H1 (cell line): ENCODE measurements around the gene TBC1D19. TPM values are rescaled to one million over a fixed set of nuclear protein-coding genes. Genes with fewer than 3 reads are reported as not detected.

Experiments
- CTCF ChIA-PET: fragments of 300-600 bp; sonication (Branson Sonifier 250); formaldehyde crosslinking; loops from one replicate; lab custom pipeline; 2021; ENCODE audit not compliant: partially characterized antibody; lab: Charles Lee
- POLR2A ChIA-PET: fragments of 300-600 bp; sonication (Branson Sonifier 250); formaldehyde crosslinking; loops from one replicate; lab custom pipeline; 2021; ENCODE audit warnings: inconsistent platforms; ENCODE audit not compliant: partially characterized antibody; lab: Charles Lee
- DNase-seq, 2 experiments: peaks; one replicate each; pipeline versions ENCODE4 v3.0.0 to v3.0.0-alpha.2; 2010 to 2022; ENCODE audit warnings: low spot score in 2 of 2, low read depth in 1 of 2, mixed read lengths in 1 of 2
- FAIRE-seq: peaks from 2 replicates; lab custom pipeline; 2011; peaks lifted over from hg19 to GRCh38; lab: Jason Lieb, UNC
- H2AFZ ChIP-seq: 2 replicates; pipeline ENCODE4 v1.8.1; 2012; ENCODE audit warnings: low read length, inconsistent platforms
- H2AK5ac ChIP-seq: 2 replicates; pipeline ENCODE4 v1.6.1; 2013; ENCODE audit warnings: low read depth, low read length
- H2BK120ac ChIP-seq: replicated peaks from 2 replicates; pipeline ENCODE3; 2013; ENCODE audit warnings: low read depth, low read length, inconsistent platforms
- H2BK12ac ChIP-seq: 2 replicates; pipeline ENCODE4 v1.6.1; 2013; ENCODE audit warnings: low read depth, low read length
- H2BK15ac ChIP-seq: 2 replicates; pipeline ENCODE4 v1.6.1; 2013; ENCODE audit warnings: low read length
- H2BK20ac ChIP-seq: 2 replicates; pipeline ENCODE4 v1.6.1; 2013; ENCODE audit warnings: low read length
- H2BK5ac ChIP-seq: 2 replicates; pipeline ENCODE4 v1.6.1; 2013; ENCODE audit warnings: low read depth, low read length
- H3K14ac ChIP-seq: 2 replicates; pipeline ENCODE4 v1.6.1; 2013; ENCODE audit warnings: inconsistent platforms; ENCODE audit not compliant: insufficient read length
- H3K18ac ChIP-seq: 2 replicates; pipeline ENCODE4 v1.6.1; 2013; ENCODE audit warnings: low read length; ENCODE audit errors: extremely low read depth
- H3K23ac ChIP-seq: 2 replicates; pipeline ENCODE4 v1.6.1; 2013; ENCODE audit warnings: inconsistent platforms; ENCODE audit not compliant: insufficient read length
- H3K23me2 ChIP-seq: 2 replicates; pipeline ENCODE4 v1.6.1; 2013; ENCODE audit warnings: low read depth, low read length
- H3K27ac ChIP-seq: 2 replicates; pipeline ENCODE4 v1.6.1; 2011; ENCODE audit warnings: low read depth, low read length, inconsistent platforms
- H3K27me3 ChIP-seq, 4 experiments: replicated peaks in 1 of 4; 1 replicate in 1 of 4; 2 replicates in 3 of 4; pipeline versions ENCODE4 v1.6.1 to v1.8.1; 2011 to 2013; ENCODE audit warnings: low read length in 3 of 4, mild to moderate bottlenecking in 3 of 4, inconsistent platforms in 2 of 4, mixed read lengths in 2 of 4, moderate library complexity in 1 of 4; ENCODE audit not compliant: control insufficient read depth in 3 of 4, insufficient read depth in 3 of 4; ENCODE audit errors: extremely low read depth in 1 of 4
- H3K36me3 ChIP-seq, 4 experiments: 2 replicates each; pipeline versions ENCODE4 v1.6.1 to v1.8.1; 2011 to 2013; ENCODE audit warnings: mild to moderate bottlenecking in 4 of 4, low read length in 3 of 4, moderate library complexity in 2 of 4, control low read depth in 1 of 4, inconsistent platforms in 1 of 4; ENCODE audit not compliant: insufficient read depth in 4 of 4, control insufficient read depth in 2 of 4
- H3K4ac ChIP-seq: replicated peaks from 2 replicates; pipeline ENCODE3; 2013; ENCODE audit warnings: low read length, low read depth, mixed read lengths, inconsistent platforms; ENCODE audit not compliant: insufficient read length
- H3K4me1 ChIP-seq, 4 experiments: replicated peaks in 1 of 4; 1 replicate in 1 of 4; 2 replicates in 3 of 4; pipeline versions ENCODE4 v1.6.1 to v1.8.1; 2011 to 2013; ENCODE audit warnings: low read length in 3 of 4, inconsistent platforms in 2 of 4, mixed read lengths in 1 of 4; ENCODE audit not compliant: insufficient read depth in 4 of 4, control insufficient read depth in 3 of 4
- H3K4me2 ChIP-seq, 2 experiments: 2 replicates each; pipeline versions ENCODE4 v1.6.1 to v1.8.1; 2011 to 2013; ENCODE audit warnings: low read depth in 2 of 2, low read length in 2 of 2, control low read depth in 1 of 2, inconsistent platforms in 1 of 2, mild to moderate bottlenecking in 1 of 2; ENCODE audit not compliant: insufficient read depth in 1 of 2
- H3K4me3 ChIP-seq, 4 experiments: fragments of 200-600, 300-600 bp in 1 of 4; sonication (generic), shearing (Covaris generic), sonication (Bioruptor Twin) in 1 of 4; 2 replicates each; pipeline versions ENCODE4 v1.5.1 to v1.8.1; 2011 to 2016; ENCODE audit warnings: low read length in 4 of 4, low read depth in 3 of 4, control low read depth in 2 of 4, inconsistent platforms in 2 of 4, mild to moderate bottlenecking in 2 of 4, mixed read lengths in 1 of 4, moderate library complexity in 1 of 4; ENCODE audit not compliant: insufficient read depth in 2 of 4; ENCODE audit errors: extremely low read depth in 1 of 4
- H3K56ac ChIP-seq: replicated peaks from 2 replicates; pipeline ENCODE3; 2013; ENCODE audit warnings: low read depth, mild to moderate bottlenecking, mixed read lengths, low read length, inconsistent platforms; ENCODE audit not compliant: insufficient read length
- H3K79me1 ChIP-seq: 2 replicates; pipeline ENCODE4 v1.6.1; 2013; ENCODE audit warnings: low read depth, low read length, control low read depth
- H3K79me2 ChIP-seq, 2 experiments: 2 replicates each; pipeline versions ENCODE4 v1.6.1 to v1.8.1; 2012 to 2013; ENCODE audit warnings: low read length in 2 of 2, mild to moderate bottlenecking in 2 of 2, inconsistent platforms in 1 of 2; ENCODE audit not compliant: insufficient read depth in 2 of 2, control insufficient read depth in 1 of 2
- H3K9ac ChIP-seq, 4 experiments: replicated peaks in 1 of 4; 1 replicate in 1 of 4; 2 replicates in 3 of 4; pipeline versions ENCODE4 v1.6.1 to v1.8.1; 2011 to 2013; ENCODE audit warnings: low read depth in 3 of 4, low read length in 3 of 4, control low read depth in 2 of 4, mild to moderate bottlenecking in 2 of 4, moderate library complexity in 2 of 4, inconsistent platforms in 1 of 4; ENCODE audit errors: extremely low read depth in 1 of 4
- H3K9me3 ChIP-seq, 2 experiments: 2 replicates each; pipeline versions ENCODE4 v1.6.1 to v1.8.1; 2012 to 2013; ENCODE audit warnings: mild to moderate bottlenecking in 2 of 2, moderate library complexity in 2 of 2, control low read depth in 1 of 2, inconsistent platforms in 1 of 2, low read depth in 1 of 2, low read length in 1 of 2, mixed read lengths in 1 of 2; ENCODE audit not compliant: insufficient read depth in 2 of 2
- H4K20me1 ChIP-seq, 2 experiments: replicated peaks in 1 of 2; 2 replicates each; pipeline versions ENCODE3 to v1.8.1; 2011 to 2013; ENCODE audit warnings: inconsistent platforms in 2 of 2, low read length in 2 of 2, mild to moderate bottlenecking in 1 of 2; ENCODE audit not compliant: insufficient read depth in 2 of 2, control insufficient read depth in 1 of 2
- H4K5ac ChIP-seq: 2 replicates; pipeline ENCODE4 v1.6.1; 2013; ENCODE audit warnings: low read length, low read depth, mixed read lengths, inconsistent platforms; ENCODE audit not compliant: insufficient read length
- H4K8ac ChIP-seq: 2 replicates; pipeline ENCODE4 v1.8.0; 2013; ENCODE audit warnings: mild to moderate bottlenecking, moderate library complexity, low read length, inconsistent platforms; ENCODE audit not compliant: insufficient read depth; ENCODE audit errors: extremely low read depth
- H4K91ac ChIP-seq: replicated peaks from 2 replicates; pipeline ENCODE3; 2013; ENCODE audit warnings: low read length, mixed read lengths, inconsistent platforms; ENCODE audit not compliant: insufficient read length
- KDM1A ChIP-seq: fragments of 200-600, 300-600 bp; sonication (generic); IDR thresholded peaks from 2 replicates; pipeline ENCODE4 v1.7.1; 2016; ENCODE audit warnings: mild to moderate bottlenecking, low read length, borderline replicate concordance
- RAD21 ChIP-seq, 2 experiments: IDR thresholded peaks in 1 of 2; conservative IDR thresholded peaks in 1 of 2; 2 replicates each; pipeline ENCODE4 v1.6.1; 2011; ENCODE audit warnings: low read depth in 2 of 2, low read length in 2 of 2, improper control_type of control experiment in 1 of 2, inconsistent platforms in 1 of 2, mild to moderate bottlenecking in 1 of 2, moderate library complexity in 1 of 2
- SIRT6 ChIP-seq: IDR thresholded peaks from one replicate; pipeline ENCODE4 v1.7.1; 2012; ENCODE audit warnings: low read length, inconsistent platforms
- WGBS, 2 experiments: shearing (Covaris generic) in 1 of 2; methylation state at CpG; one replicate each; pipeline versions ENCODE4 v1.1.6 to v1.1.7; 2013 to 2015; ENCODE audit warnings: low lambda C conversion rate in 2 of 2, mixed read lengths in 2 of 2, inconsistent platforms in 1 of 2, low coverage in 1 of 2, missing lambda C conversion rate in 1 of 2; ENCODE audit not compliant: insufficient replicate concordance in 2 of 2, insufficient coverage in 1 of 2, insufficient read length in 1 of 2; ENCODE audit errors: extremely low coverage in 1 of 2, missing lambda C conversion rate in 1 of 2; 5-methylcytosine and 5-hydroxymethylcytosine counted together
- polyA plus RNA-seq, 7 experiments: library from polyadenylated mRNA; depleted of rRNA in 3 of 7; stranded (reverse) in 5 of 7; unstranded in 2 of 7; fragments of >200 nt in 5 of 7; fragments of 200-250 nt in 2 of 7; gene quantifications; 1 replicate in 5 of 7; 2 replicates in 1 of 7; 4 replicates in 1 of 7; pipeline versions ENCODE4 v1.2.1 to v1.2.3, GENCODE V29; 2011 to 2013; ENCODE audit warnings: missing spikeins in 2 of 7, mixed read lengths in 2 of 7
- total RNA-seq: library from RNA; stranded (reverse); fragmentation: NEBNext Ultra II Directional; extraction: Animal tissue kit (Norgen Biotek cat#: 25700); gene quantifications from 2 replicates; pipeline ENCODE4 v1.2.1, GENCODE V29; 2021

TBC1D19 gene
- total and polyA plus RNA-seq, 2 of the 8 experiments (the other 6 are each of a cell fraction or from before 2014, with no cell fraction given), result 1.9 to 3.5 TPM

DNA sequence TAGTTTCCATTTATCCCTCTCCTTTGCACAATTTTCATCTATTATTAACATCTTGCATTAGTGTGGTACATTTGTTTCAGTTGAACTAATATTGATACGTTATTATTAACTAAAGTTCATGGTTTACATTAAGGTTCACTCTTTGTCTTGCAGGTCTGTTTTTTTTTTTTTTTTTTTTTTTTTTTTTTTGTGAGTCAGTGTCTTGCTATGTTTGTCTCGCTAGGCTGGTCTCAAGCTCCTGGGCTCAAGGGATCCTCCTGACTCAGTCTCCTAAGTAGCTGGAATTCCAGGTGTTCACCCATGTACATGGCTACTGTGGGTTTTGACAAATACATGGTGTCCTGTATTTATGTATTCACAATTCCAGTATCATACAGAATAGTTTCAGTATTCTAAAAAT is 6.8 kb downstream of the TBC1D19 start:
- Histone ChIP-seq H3K56ac (no peak overlapping the region), H2BK5ac (no peak overlapping the region), H2AK5ac (no peak overlapping the region), H3K4ac (no peak overlapping the region), H4K8ac (no peak overlapping the region), H2BK120ac (no peak overlapping the region), H3K9ac (no peak overlapping the region), H3K27me3 (no peaks in the 10 kb centered on the region), H3K79me1 (no peaks in the 10 kb centered on the region), H3K4me2 (no peak overlapping the region), H2BK20ac (no peak overlapping the region), H3K4me1 (peaks cover 0 to 6% (median 0%) of the 10 kb centered on the region in 4 experiments; a peak in 1 of 7 replicates), H3K9me3 (no peaks in the 10 kb centered on the region), H4K20me1 (no peaks in the 10 kb centered on the region), H3K79me2 (no peaks in the 10 kb centered on the region), H3K18ac (no peak overlapping the region), H4K91ac (no peak overlapping the region), H3K36me3 (no peaks in the 10 kb centered on the region), H2BK15ac (no peak overlapping the region), H3K23ac (no peak overlapping the region), H2BK12ac (no peak overlapping the region), H3K14ac (no peak overlapping the region), H3K23me2 (no peaks in the 10 kb centered on the region), H3K27ac (no peak overlapping the region), H3K4me3 (no peak overlapping the region), H4K5ac (no peak overlapping the region), H2AFZ (no peak overlapping the region)
- no peak for DNase-seq
- 98% methylated on average over 2 of the region's 2 CpGs; no CpG with 5 or more reads in 1 of the 2 experiments for WGBS, 2 experiments
- ChIA-PET CTCF (interaction anchor here (1.1 kb wide), 1 partner anchor 105 kb away, joined by 3 read pairs; no protein-coding TSS in a partner anchor), POLR2A (no interaction called here)
- no peak for FAIRE-seq
- TF ChIP-seq KDM1A, result no peak
- no peak for TF ChIP-seq SIRT6
- TF ChIP-seq RAD21 (IDR thresholded peaks at IDR 0.05 in 1 of 2, conservative IDR thresholded peaks at IDR 0.05 in 1 of 2; ENCODE audit: low read depth in 2 of 2, low read length in 2 of 2), result no peak
